ENCODE measurements around the gene ADGRB3.

ADGRB3 gene

GRCh38 chr6:68695403-68695802 lies 60.3 kb downstream of the ADGRB3 start:
- no peak for DNase-seq (ENCODE audit: low read depth)
- no peak overlapping the region for H3K4me3 ChIP-seq (replicated peaks; ENCODE audit: low read depth, low read length)
- TF ChIP-seq CTCF (IDR thresholded peaks at IDR 0.05; ENCODE audit: low read length, missing control alignments): no peak

- TF ChIP-seq CTCF (IDR thresholded peaks at IDR 0.05; ENCODE audit: low read length, missing control alignments): no peak
- DNase-seq (ENCODE audit: low read depth): no peak
- H3K4me3 ChIP-seq (replicated peaks; ENCODE audit: low read depth, low read length): no peak overlapping the region
These were observed 60.8 kb downstream of the ADGRB3 start for GRCh38 chr6:68695838-68696237.

GRCh38 chr6:68697394-68697793 lies 62.3 kb downstream of the ADGRB3 start:
- DNase-seq (ENCODE audit: low read depth): no peak
- TF ChIP-seq CTCF (IDR thresholded peaks at IDR 0.05; ENCODE audit: low read length, missing control alignments): no peak
- H3K4me3 ChIP-seq (replicated peaks; ENCODE audit: low read depth, low read length): no peak overlapping the region

GRCh38 chr6:68701159-68701558 lies 66.1 kb downstream of the ADGRB3 start:
- H3K4me3 ChIP-seq (replicated peaks; ENCODE audit: low read depth, low read length): no peak overlapping the region
- no peak for TF ChIP-seq CTCF (IDR thresholded peaks at IDR 0.05; ENCODE audit: low read length, missing control alignments)
- no peak for DNase-seq (ENCODE audit: low read depth)

GRCh38 chr6:68704485-68704884 lies 69.4 kb downstream of the ADGRB3 start:
- H3K4me3 ChIP-seq (replicated peaks; ENCODE audit: low read depth, low read length): no peak overlapping the region
- DNase-seq (ENCODE audit: low read depth): no peak
- TF ChIP-seq CTCF (IDR thresholded peaks at IDR 0.05; ENCODE audit: low read length, missing control alignments): no peak

DNA sequence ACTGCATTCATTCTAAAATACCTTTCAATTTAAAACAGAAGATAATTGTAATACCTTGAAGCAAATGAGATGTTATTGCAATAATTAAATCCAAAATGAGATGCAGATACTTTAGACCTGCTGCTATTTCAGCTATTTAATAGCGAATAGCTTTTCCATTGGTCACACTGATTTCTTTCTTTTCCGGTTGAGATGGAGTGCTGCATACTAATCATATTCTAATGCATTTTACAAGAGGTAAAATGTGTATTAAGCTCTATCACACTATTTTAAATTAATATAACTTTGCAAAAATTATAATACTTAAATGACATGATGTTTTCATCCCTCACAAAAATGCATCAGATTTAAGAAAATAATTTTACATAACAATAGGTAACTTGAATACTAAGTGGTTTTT lies 74.0 kb downstream of the ADGRB3 start:
- no peak for DNase-seq (ENCODE audit: low read depth)
- H3K4me3 ChIP-seq (replicated peaks; ENCODE audit: low read depth, low read length): no peak overlapping the region
- no peak for TF ChIP-seq CTCF (IDR thresholded peaks at IDR 0.05; ENCODE audit: low read length, missing control alignments)

- no peak for DNase-seq (ENCODE audit: low read depth)
- no peak overlapping the region for H3K4me3 ChIP-seq (replicated peaks; ENCODE audit: low read depth, low read length)
- no peak for TF ChIP-seq CTCF (IDR thresholded peaks at IDR 0.05; ENCODE audit: low read length, missing control alignments)
These were observed 74.8 kb downstream of the ADGRB3 start for GRCh38 chr6:68709882-68710281.
